ENCODE results near the gene BTK. TPM values are rescaled to one million over a fixed set of nuclear protein-coding genes. Genes with fewer than 3 reads are reported as not detected.

BTK gene
- total RNA-seq, 1 experiment from 2014 or later = 0.37 TPM

GRCh38 chrX:101407748-101408531 lies 21.9 kb upstream of the BTK start, which contains the start of the genes GLA and HNRNPH2:
TSS of gene GLA (minus strand) at chrX:101407925. CDS start at chrX:101407903, 22 bp downstream.
TSS of gene HNRNPH2 (plus strand) at chrX:101408222. CDS start at chrX:101411989, 3,767 bp downstream.
- Histone ChIP-seq H3K9me2 (ENCODE audit: insufficient read depth) (no peaks in the 10 kb centered on the region), H3K27me3 (ENCODE audit: insufficient read depth, low read length) (no peaks in the 10 kb centered on the region), H3K36me3 (ENCODE audit: control insufficient read depth in 1 of 2, insufficient read depth in 2 of 2, low read length in 2 of 2) (peaks cover 2 to 6% of the 10 kb centered on the region in 2 experiments; a peak in 3 of 4 replicates), H3K79me2 (ENCODE audit: insufficient read depth, low read length) (peaks cover 76% of the 10 kb centered on the region), H3K9ac (ENCODE audit: low read length) (peak within 1 kb of the TSS; percentile 91), H3K4me2 (ENCODE audit: low read length) (peak within 1 kb of the TSS; percentile 80), H3K9me3 (ENCODE audit: control insufficient read depth in 1 of 2, insufficient read depth in 1 of 2, low read depth in 1 of 2, low read length in 2 of 2) (no peaks in the 10 kb centered on the region), H3K27ac (ENCODE audit: low read depth, low read length) (peak within 1 kb of the TSS; percentile 79), H3K4me1 (ENCODE audit: control insufficient read depth in 1 of 2, insufficient read depth in 2 of 2, low read length in 2 of 2) (0 out of 4 replicates have a peak, but pooled peaks cover 0 to 3% of the 10 kb centered on the region in 2 experiments), H4K20me1 (ENCODE audit: insufficient read depth) (no peaks in the 10 kb centered on the region), H3K4me3 (replicated peaks in 1 of 2; ENCODE audit: low read depth in 1 of 2, low read length in 2 of 2) (peak within 1 kb of the TSS; percentile 76 to 90), H2AFZ (ENCODE audit: low read depth, low read length, poor library complexity, severe bottlenecking) (no peak within 1 kb of the TSS)
- DNase-seq (ENCODE audit: low read depth, low spot score) (peak; percentile 96), ATAC-seq (peak; percentile 93)
- no TSS peak for BruUV-seq (replicated peaks)
- intact Hi-C loops (cut with micrococcal nuclease) = no loop called here
- CTCF ChIA-PET = interaction anchor here (0.9 kb wide), 1 partner anchor 17 kb away, joined by 3 read pairs; the partner anchor contains the start of gene RPL36A
- TF ChIP-seq YY1 (IDR thresholded peaks at IDR 0.05; ENCODE audit: extremely low read depth, insufficient replicate concordance, low read depth, low read length) (peak; percentile 74), TCF7L2 (IDR thresholded peaks at IDR 0.05; ENCODE audit: borderline replicate concordance, extremely low read depth, insufficient read depth, insufficient read length) (peak; percentile 80), ZNF274 (IDR thresholded peaks at IDR 0.05; ENCODE audit: low read depth, low read length) (no peak), EZH2 (IDR thresholded peaks at IDR 0.05) (no peak), ELF1 (IDR thresholded peaks at IDR 0.05; ENCODE audit: borderline replicate concordance, low read depth) (peak; percentile 35; the same call in 1 of the 2 replicates), SP1 (IDR thresholded peaks at IDR 0.05; ENCODE audit: low read depth) (peak; percentile 75), ZBTB33 (IDR thresholded peaks at IDR 0.05; ENCODE audit: extremely low read depth, insufficient replicate concordance, low read length) (no peak), MAX (IDR thresholded peaks at IDR 0.05) (peak; percentile 55), REST (IDR thresholded peaks at IDR 0.05; ENCODE audit: low read depth) (no peak), SIN3A (IDR thresholded peaks at IDR 0.05; ENCODE audit: low read depth) (peak; percentile 63; the same call in 1 of the 2 replicates), POLR2AphosphoS5 (IDR thresholded peaks at IDR 0.05; ENCODE audit: low read depth, low read length) (peak; percentile 75), POLR2A (IDR thresholded peaks at IDR 0.05; ENCODE audit: borderline replicate concordance, extremely low read depth, insufficient read depth, insufficient read length) (peak; percentile 63), JUND (IDR thresholded peaks at IDR 0.05) (no peak), EGR1 (IDR thresholded peaks at IDR 0.05; ENCODE audit: low read depth) (no peak), FOSL1 (IDR thresholded peaks at IDR 0.05; ENCODE audit: low read depth) (no peak), CTCF (IDR thresholded peaks at IDR 0.05 in 2 of 3, conservative IDR thresholded peaks at IDR 0.05 in 1 of 3; ENCODE audit: borderline replicate concordance in 1 of 3, insufficient read depth in 1 of 3, low read depth in 2 of 3, low read length in 2 of 3) (peak in 1 of 3 experiments; percentile 12; a peak in 1 of 6 replicates)
- RAD21 ChIA-PET (ENCODE audit: low non-redundant PET in 1 of 2, low total read pairs in 2 of 2, uncharacterized antibody in 2 of 2, unreplicated experiment in 2 of 2) = no interaction called here
- POLR2A ChIA-PET = interaction anchor here (0.9 kb wide), 1 partner anchor 10 kb away, joined by 4 read pairs; no protein-coding TSS in a partner anchor
